ENCODE results near the gene AHRR.
"Not testable (repeated sequence)": the region's sequence is repeated elsewhere in the genome, so short reads cannot be mapped to it uniquely, and the experiment has no call there.

GRCh38 chr5:303741-304140, 17.8 kb upstream of the AHRR start:
- not testable (repeated sequence) for TF ChIP-seq EP300, POLR2AphosphoS5, POLR2A (IDR thresholded peaks at IDR 0.05)
- TF ChIP-seq, protein P1, sequence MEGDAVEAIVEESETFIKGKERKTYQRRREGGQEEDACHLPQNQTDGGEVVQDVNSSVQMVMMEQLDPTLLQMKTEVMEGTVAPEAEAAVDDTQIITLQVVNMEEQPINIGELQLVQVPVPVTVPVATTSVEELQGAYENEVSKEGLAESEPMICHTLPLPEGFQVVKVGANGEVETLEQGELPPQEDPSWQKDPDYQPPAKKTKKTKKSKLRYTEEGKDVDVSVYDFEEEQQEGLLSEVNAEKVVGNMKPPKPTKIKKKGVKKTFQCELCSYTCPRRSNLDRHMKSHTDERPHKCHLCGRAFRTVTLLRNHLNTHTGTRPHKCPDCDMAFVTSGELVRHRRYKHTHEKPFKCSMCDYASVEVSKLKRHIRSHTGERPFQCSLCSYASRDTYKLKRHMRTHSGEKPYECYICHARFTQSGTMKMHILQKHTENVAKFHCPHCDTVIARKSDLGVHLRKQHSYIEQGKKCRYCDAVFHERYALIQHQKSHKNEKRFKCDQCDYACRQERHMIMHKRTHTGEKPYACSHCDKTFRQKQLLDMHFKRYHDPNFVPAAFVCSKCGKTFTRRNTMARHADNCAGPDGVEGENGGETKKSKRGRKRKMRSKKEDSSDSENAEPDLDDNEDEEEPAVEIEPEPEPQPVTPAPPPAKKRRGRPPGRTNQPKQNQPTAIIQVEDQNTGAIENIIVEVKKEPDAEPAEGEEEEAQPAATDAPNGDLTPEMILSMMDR (IDR thresholded peaks at IDR 0.05) = not testable (repeated sequence)

Measured in stomach (tissue), 4 donors.